Hypothalamus (tissue), 51 donors: ENCODE data around the gene EFHD2.
A peak's percentile ranks its signal among the peaks of the same experiment; 100 is the strongest.
"Not testable (repeated sequence)": the region's sequence is repeated elsewhere in the genome, so short reads cannot be mapped to it uniquely, and the experiment has no call there.

Source experiments
- DNase-seq, 51 donors: peaks; one replicate each; lab custom pipeline; 2025; lab: John Stamatoyannopoulos, UW

Gene EFHD2

GRCh38 chr1:15428815-15429435 is 19.2 kb downstream of the EFHD2 start:
- DNase-seq, result no peak

- no peak for DNase-seq
These were observed 20.0 kb downstream of the EFHD2 start for GRCh38 chr1:15429701-15430149.

- DNase-seq, result peak in 49 of 51 donors; percentile 15 to 85 (median 44)
These were observed 21.3 kb downstream of the EFHD2 start for GRCh38 chr1:15430787-15431570.

- no peak for DNase-seq
These were observed 21.9 kb downstream of the EFHD2 start for GRCh38 chr1:15431571-15431948.

GRCh38 chr1:15432324-15432723 is 22.6 kb downstream of the EFHD2 start:
- DNase-seq, result no peak

- no peak for DNase-seq
These were observed 23.8 kb downstream of the EFHD2 start for GRCh38 chr1:15433471-15433870.

- not testable (repeated sequence) for DNase-seq
These were observed 25.1 kb downstream of the EFHD2 start for GRCh38 chr1:15434739-15435138.

- DNase-seq, result no peak
These were observed 25.8 kb downstream of the EFHD2 start for GRCh38 chr1:15435239-15436077.

GRCh38 chr1:15436881-15437442 is 27.3 kb downstream of the EFHD2 start:
- DNase-seq, result no peak

GRCh38 chr1:15439325-15439724 is 29.6 kb downstream of the EFHD2 start:
- DNase-seq, result no peak

GRCh38 chr1:15440357-15440756 is 30.7 kb downstream of the EFHD2 start:
- DNase-seq, result no peak

- no peak for DNase-seq
These were observed 31.6 kb downstream of the EFHD2 start for GRCh38 chr1:15441247-15441646.

- DNase-seq, result no peak
These were observed 32.4 kb downstream of the EFHD2 start for GRCh38 chr1:15442119-15442518.

GRCh38 chr1:15442759-15443158 is 33.1 kb downstream of the EFHD2 start:
- DNase-seq, result no peak

GRCh38 chr1:15443281-15443680 is 33.6 kb downstream of the EFHD2 start:
- DNase-seq, result no peak

GRCh38 chr1:15444468-15445389 is 35.0 kb downstream of the EFHD2 start:
- DNase-seq, result no peak

- DNase-seq, result no peak
These were observed 35.9 kb downstream of the EFHD2 start for GRCh38 chr1:15445390-15446122.

- DNase-seq, result no peak
These were observed 36.5 kb downstream of the EFHD2 start for GRCh38 chr1:15446212-15446611.

GRCh38 chr1:15448877-15449462 is 39.3 kb downstream of the EFHD2 start:
- no peak for DNase-seq
